Measurements from ENCODE around the gene TSHR.

- TF ChIP-seq EZH2 (IDR thresholded peaks at IDR 0.05; ENCODE audit: insufficient read depth, low read length) (no peak), CTCF (IDR thresholded peaks at IDR 0.05; ENCODE audit: insufficient read depth, low read depth, low read length) (no peak)
Observed at GRCh38 chr14:81067156-81067555, 111.7 kb downstream of the TSHR start.

Measured in astrocyte (in vitro differentiated cells and primary cell).